ENCODE data around the gene NR2F6. TPM values are rescaled to one million over a fixed set of nuclear protein-coding genes. Genes with fewer than 3 reads are reported as not detected.

The NR2F6 gene
- total RNA-seq, 1 experiment from 2014 or later = 90.8 TPM

- no peak for DNase-seq
Measured at GRCh38 chr19:17202249-17202648, 43.5 kb downstream of the NR2F6 start.

GRCh38 chr19:17200408-17201079, 45.2 kb downstream of the NR2F6 start:
- BruUV-seq (replicated peaks) = no TSS peak
- Histone ChIP-seq H3K4me3 (no peak overlapping the region), H2AFZ (no peak overlapping the region), H3K4me2 (no peak overlapping the region), H4K20me1 (ENCODE audit: insufficient read depth) (no peaks in the 10 kb centered on the region), H3K79me2 (ENCODE audit: low read depth) (no peaks in the 10 kb centered on the region), H3K27me3 (ENCODE audit: insufficient read depth, low read depth) (no peaks in the 10 kb centered on the region), H3K36me3 (ENCODE audit: low read depth) (0 out of 2 replicates have a peak, but pooled peaks cover 6% of the 10 kb centered on the region), H3K9me3 (ENCODE audit: insufficient read depth, low read depth) (no peaks in the 10 kb centered on the region), H3K27ac (no peak overlapping the region), H3F3A (ENCODE audit: insufficient read depth, low read depth) (peaks cover 9% of the 10 kb centered on the region), H3K9me2 (ENCODE audit: insufficient read depth) (no peaks in the 10 kb centered on the region), H3K4me1 (replicated peaks; ENCODE audit: insufficient read depth) (no peaks in the 10 kb centered on the region)
- ChIA-PET POLR2A (ENCODE audit: unreplicated experiment) (no interaction called here), CTCF (interaction anchor here (0.6 kb wide), 1 partner anchor 368 kb away, joined by 4 read pairs; no protein-coding TSS in a partner anchor)
- TF ChIP-seq EZH2 (IDR thresholded peaks at IDR 0.05; ENCODE audit: low read depth) (no peak), CTCF (conservative IDR thresholded peaks at IDR 0.05) (no peak)
- intact Hi-C loops (cut with micrococcal nuclease; ENCODE audit: unreplicated experiment) = no loop called here
- DNase-seq = no peak

More at GRCh38 chr19:17202249-17202648, 43.5 kb downstream of the NR2F6 start:
- ChIA-PET POLR2A (ENCODE audit: unreplicated experiment) (no interaction called here), CTCF (interaction anchor here (0.5 kb wide), 1 partner anchor 136 kb away, joined by 5 read pairs; no protein-coding TSS in a partner anchor)
- 0 out of 2 replicates have a peak, but pooled peaks cover 6% of the 10 kb centered on the region for H3K36me3 ChIP-seq (ENCODE audit: low read depth)
- H3F3A ChIP-seq (ENCODE audit: insufficient read depth, low read depth) = peaks cover 11% of the 10 kb centered on the region
- H3K4me1 ChIP-seq (replicated peaks; ENCODE audit: insufficient read depth) = no peaks in the 10 kb centered on the region
- H3K4me2 ChIP-seq = no peak overlapping the region
- no peaks in the 10 kb centered on the region for H3K9me2 ChIP-seq (ENCODE audit: insufficient read depth)
- no TSS peak for BruUV-seq (replicated peaks)
- TF ChIP-seq EZH2 (IDR thresholded peaks at IDR 0.05; ENCODE audit: low read depth) = no peak
- TF ChIP-seq CTCF (conservative IDR thresholded peaks at IDR 0.05) = no peak
- H3K79me2 ChIP-seq (ENCODE audit: low read depth) = no peaks in the 10 kb centered on the region
- no peak overlapping the region for H2AFZ ChIP-seq
- intact Hi-C loops (cut with micrococcal nuclease; ENCODE audit: unreplicated experiment) = no loop called here
- H3K27me3 ChIP-seq (ENCODE audit: insufficient read depth, low read depth) = no peaks in the 10 kb centered on the region
- H4K20me1 ChIP-seq (ENCODE audit: insufficient read depth) = no peaks in the 10 kb centered on the region
- H3K27ac ChIP-seq = no peak overlapping the region
- no peak overlapping the region for H3K4me3 ChIP-seq
- no peaks in the 10 kb centered on the region for H3K9me3 ChIP-seq (ENCODE audit: insufficient read depth, low read depth)

- TF ChIP-seq CTCF (conservative IDR thresholded peaks at IDR 0.05) = no peak
- TF ChIP-seq EZH2 (IDR thresholded peaks at IDR 0.05; ENCODE audit: low read depth) = no peak
- Histone ChIP-seq H3K27me3 (ENCODE audit: insufficient read depth, low read depth) (no peaks in the 10 kb centered on the region), H4K20me1 (ENCODE audit: insufficient read depth) (no peaks in the 10 kb centered on the region), H3K9me2 (ENCODE audit: insufficient read depth) (no peaks in the 10 kb centered on the region), H3K4me1 (replicated peaks; ENCODE audit: insufficient read depth) (no peaks in the 10 kb centered on the region), H3K4me3 (no peak overlapping the region), H3F3A (ENCODE audit: insufficient read depth, low read depth) (peaks cover 7% of the 10 kb centered on the region), H2AFZ (no peak overlapping the region), H3K9me3 (ENCODE audit: insufficient read depth, low read depth) (no peaks in the 10 kb centered on the region), H3K36me3 (ENCODE audit: low read depth) (0 out of 2 replicates have a peak, but pooled peaks cover 9% of the 10 kb centered on the region), H3K79me2 (ENCODE audit: low read depth) (no peaks in the 10 kb centered on the region), H3K4me2 (no peak overlapping the region), H3K27ac (no peak overlapping the region)
- ChIA-PET POLR2A (ENCODE audit: unreplicated experiment) (no interaction called here), CTCF (no interaction called here)
- BruUV-seq (replicated peaks) = no TSS peak
- intact Hi-C loops (cut with micrococcal nuclease; ENCODE audit: unreplicated experiment) = no loop called here
- no peak for DNase-seq
Measured at GRCh38 chr19:17197666-17198065, 48.1 kb downstream of the NR2F6 start.
